B cell (primary cell): Measurements from ENCODE around the gene MANBA.
"Not testable (repeated sequence)": the region's sequence is repeated elsewhere in the genome, so short reads cannot be mapped to it uniquely, and the experiment has no call there.

ENCODE experiments used
- CTCF ChIP-seq: fragments of 200-600 bp; IDR thresholded peaks from one replicate; pipeline ENCODE4 v1.8.0; 2022; ENCODE audit warnings: antibody characterized with exemption, mild to moderate bottlenecking
- EZH2 ChIP-seq: IDR thresholded peaks from 2 replicates; pipeline ENCODE4 v1.6.1; 2012; ENCODE audit warnings: borderline replicate concordance, low read depth, mild to moderate bottlenecking, moderate library complexity, low read length; ENCODE audit not compliant: insufficient read depth, poor library complexity, severe bottlenecking

DNA sequence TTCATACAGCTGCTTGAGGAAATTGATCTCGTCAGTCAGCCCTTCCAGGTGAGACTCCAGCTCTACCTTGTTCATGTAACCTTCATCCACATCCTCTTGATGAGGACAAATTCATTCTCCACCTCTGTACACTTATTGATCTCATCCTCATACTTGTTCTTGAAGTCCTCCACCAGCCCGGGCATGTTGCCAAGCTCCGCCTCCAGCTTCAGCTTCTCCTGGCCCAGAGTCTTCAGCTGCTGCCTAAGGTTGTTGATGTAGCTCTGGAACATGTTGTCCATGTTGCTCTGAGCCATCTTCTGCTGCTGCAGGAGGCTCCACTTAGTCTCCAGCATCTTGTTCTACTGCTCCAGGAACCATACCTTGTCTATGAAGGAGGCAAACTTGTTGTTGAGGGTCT, 31.3 kb downstream of the MANBA start:
- TF ChIP-seq CTCF, EZH2: not testable (repeated sequence)
